Measurements from ENCODE around the gene ARHGAP26.

The ARHGAP26 gene

DNA sequence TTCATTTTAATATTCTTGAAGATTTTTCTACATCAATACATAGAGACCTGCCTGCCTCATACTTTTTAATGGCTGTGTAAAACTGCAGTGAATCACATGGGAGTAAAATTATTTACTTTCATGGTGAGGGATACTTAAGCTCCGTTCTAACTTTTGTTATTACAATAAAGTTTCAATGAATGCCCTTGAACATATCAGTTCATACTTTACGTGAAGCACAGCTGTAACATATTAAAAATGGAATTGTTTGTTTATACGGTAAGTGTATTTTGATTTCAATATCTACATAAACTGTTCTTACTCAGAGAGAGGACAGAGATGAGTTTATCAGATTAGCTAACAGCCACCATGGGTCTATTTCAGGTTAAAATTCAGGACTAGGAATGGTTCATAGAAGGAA is 478.2 kb downstream of the ARHGAP26 start:
- H3K4me3 ChIP-seq (replicated peaks; ENCODE audit: low read depth, low read length), result no peak overlapping the region
- DNase-seq (ENCODE audit: low read depth), result no peak
- no peak for TF ChIP-seq CTCF (IDR thresholded peaks at IDR 0.05; ENCODE audit: low read length, missing control alignments)

DNA sequence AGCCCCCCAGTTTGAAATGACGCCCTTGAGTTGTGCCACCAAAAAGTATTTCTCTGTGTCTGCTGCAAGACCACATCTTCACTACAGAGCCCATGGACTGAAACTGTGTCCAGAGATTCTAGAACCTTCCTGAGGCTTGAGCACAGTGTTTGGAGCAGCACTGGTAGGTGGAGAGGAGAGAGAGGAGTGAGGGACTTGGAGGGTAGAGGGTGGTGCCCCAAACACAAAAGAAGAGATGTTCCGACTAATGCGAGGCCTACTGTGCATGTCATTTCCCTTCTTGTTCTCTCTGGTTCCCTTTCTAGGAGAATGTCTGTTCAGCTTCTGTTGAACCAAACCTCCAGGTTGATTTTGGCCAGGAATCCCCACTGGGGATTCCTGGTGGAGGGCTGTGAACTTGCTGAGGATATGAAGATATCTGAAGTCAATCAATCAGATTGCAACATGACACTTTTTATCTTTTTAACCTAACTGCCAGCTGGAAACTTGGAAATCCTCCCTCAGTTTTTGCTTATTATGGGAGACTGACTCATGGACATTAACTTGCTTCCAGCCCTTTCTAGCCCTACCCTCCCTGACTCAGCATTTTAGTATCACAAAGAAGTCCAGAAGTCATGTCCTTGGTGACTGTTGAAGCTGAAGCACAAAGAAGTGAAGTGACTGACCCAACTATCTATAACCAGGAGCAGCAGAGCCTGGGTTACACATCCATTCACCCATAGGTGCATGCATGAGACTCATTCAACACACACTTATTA is 478.8 kb downstream of the ARHGAP26 start:
- no peak overlapping the region for H3K4me3 ChIP-seq (replicated peaks; ENCODE audit: low read depth, low read length)
- peak; percentile 65 for DNase-seq (ENCODE audit: low read depth)
- no peak for TF ChIP-seq CTCF (IDR thresholded peaks at IDR 0.05; ENCODE audit: low read length, missing control alignments)

GRCh38 chr5:143249851-143250250 is 479.7 kb downstream of the ARHGAP26 start:
- no peak for DNase-seq (ENCODE audit: low read depth)
- TF ChIP-seq CTCF (IDR thresholded peaks at IDR 0.05; ENCODE audit: low read length, missing control alignments), result no peak
- no peak overlapping the region for H3K4me3 ChIP-seq (replicated peaks; ENCODE audit: low read depth, low read length)

- DNase-seq (ENCODE audit: low read depth), result no peak
- H3K4me3 ChIP-seq (replicated peaks; ENCODE audit: low read depth, low read length), result no peak overlapping the region
- no peak for TF ChIP-seq CTCF (IDR thresholded peaks at IDR 0.05; ENCODE audit: low read length, missing control alignments)
Measured at GRCh38 chr5:143251190-143251589, 481.0 kb downstream of the ARHGAP26 start.

DNA sequence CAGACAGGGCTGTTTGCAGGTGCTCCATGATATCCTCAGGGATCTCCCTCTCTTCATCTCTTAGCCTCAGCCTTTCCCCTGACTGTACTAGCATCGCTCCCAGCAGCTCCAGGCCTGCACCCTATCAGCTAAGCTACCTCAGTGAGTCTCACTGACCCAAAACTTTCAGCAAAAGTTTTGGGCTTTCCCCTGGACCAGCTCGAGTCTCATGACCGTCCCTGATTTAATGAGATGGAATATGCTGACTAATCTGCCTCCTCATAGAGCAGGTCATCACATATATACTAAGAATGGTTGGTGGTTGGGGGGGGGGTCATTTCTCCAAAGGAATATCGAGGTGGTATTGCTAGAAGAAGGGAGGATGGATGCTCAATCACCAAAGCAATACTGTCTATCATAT is 481.8 kb downstream of the ARHGAP26 start:
- no peak overlapping the region for H3K4me3 ChIP-seq (replicated peaks; ENCODE audit: low read depth, low read length)
- TF ChIP-seq CTCF (IDR thresholded peaks at IDR 0.05; ENCODE audit: low read length, missing control alignments), result no peak
- DNase-seq (ENCODE audit: low read depth), result no peak

GRCh38 chr5:143254819-143255218 is 484.6 kb downstream of the ARHGAP26 start:
- DNase-seq (ENCODE audit: low read depth), result no peak
- no peak overlapping the region for H3K4me3 ChIP-seq (replicated peaks; ENCODE audit: low read depth, low read length)
- no peak for TF ChIP-seq CTCF (IDR thresholded peaks at IDR 0.05; ENCODE audit: low read length, missing control alignments)

Measured in fibroblast of pulmonary artery (primary cell).